Activated T-cell treated with anti-CD3 and anti-CD28 coated beads for 1 hour (primary cell): ENCODE measurements around the gene MARCHF6.
"Not testable (repeated sequence)": the region's sequence is repeated elsewhere in the genome, so short reads cannot be mapped to it uniquely, and the experiment has no call there.

Experiments
- DNase-seq: peaks from one replicate; pipeline ENCODE4 v3.0.0-alpha.2; 2020; ENCODE audit warnings: low read depth

Gene MARCHF6

GRCh38 chr5:10324518-10325370 lies 28.8 kb upstream of the MARCHF6 start:
- no peak for DNase-seq

DNA sequence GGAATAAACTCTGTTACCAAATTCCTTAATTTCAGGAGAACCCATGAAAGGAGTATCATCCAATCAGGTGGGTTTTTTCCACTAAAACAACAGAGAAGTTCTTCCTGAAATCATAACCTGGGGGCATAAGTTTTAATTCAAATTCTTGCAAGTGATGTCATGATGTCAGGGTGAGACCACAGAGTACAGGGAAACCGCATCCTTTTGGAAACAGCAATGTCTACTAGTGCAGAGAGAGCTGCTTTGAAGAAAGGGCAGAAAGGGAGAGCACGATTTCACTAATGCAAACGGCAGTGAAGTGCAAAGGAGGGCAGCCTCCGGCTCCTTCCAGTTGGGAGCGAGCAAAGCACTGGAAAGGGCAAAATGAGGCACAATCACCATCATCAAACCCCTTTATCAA lies 25.2 kb upstream of the MARCHF6 start:
- no peak for DNase-seq

DNA sequence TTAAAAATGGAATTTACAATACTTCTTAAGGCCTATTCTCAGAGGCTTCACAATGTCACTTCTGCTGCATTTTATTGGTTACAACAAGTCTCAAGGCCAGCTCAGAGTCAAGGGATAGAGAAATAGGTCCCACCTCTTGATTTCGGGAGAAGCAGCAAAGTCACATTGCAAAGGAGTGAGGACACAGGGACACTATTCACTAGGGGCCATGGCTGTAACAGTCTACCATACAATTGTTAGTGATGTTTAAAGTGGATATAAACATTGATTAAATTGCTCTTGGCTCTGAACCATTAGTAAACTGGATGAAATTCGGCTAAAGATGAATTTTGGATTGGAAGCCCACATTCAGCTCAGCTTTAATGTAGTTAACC lies 24.1 kb upstream of the MARCHF6 start:
- DNase-seq: no peak

- DNase-seq: no peak
These were observed 23.5 kb upstream of the MARCHF6 start for GRCh38 chr5:10329820-10330481.

DNA sequence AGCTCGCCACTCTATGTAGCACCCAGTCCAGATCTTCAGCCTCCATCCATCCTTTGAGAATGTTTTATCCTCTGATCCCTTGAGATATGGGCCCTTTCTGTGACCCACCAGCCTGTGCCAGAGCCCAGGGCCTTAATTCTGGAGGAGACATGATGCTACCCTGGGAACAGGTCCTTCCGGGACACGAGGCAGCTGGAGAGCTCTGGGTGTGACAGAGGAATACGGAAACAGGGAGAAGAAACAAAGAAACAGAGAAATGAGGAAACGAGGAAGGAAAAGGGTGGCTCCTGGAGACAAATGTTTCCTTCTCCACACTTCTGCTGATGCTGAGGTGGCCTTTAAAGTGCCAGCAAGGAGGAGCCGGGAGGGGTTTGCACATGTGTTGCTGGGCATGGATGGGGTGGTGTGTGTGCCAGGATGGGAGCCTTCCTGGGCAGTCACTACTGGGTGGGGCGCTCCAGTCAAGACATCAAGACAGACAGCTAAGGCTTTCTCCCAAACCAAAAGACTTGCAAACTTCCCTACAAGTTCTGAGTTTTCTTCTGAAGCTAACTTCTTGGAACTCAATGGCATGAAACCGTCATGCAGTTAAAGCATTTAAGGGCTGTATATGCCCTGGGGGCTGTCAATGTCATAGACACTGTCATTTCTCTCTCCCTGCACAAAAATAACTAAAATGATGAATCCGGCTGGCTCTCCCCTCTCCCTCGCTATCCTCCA lies 22.8 kb upstream of the MARCHF6 start:
- no peak for DNase-seq

DNA sequence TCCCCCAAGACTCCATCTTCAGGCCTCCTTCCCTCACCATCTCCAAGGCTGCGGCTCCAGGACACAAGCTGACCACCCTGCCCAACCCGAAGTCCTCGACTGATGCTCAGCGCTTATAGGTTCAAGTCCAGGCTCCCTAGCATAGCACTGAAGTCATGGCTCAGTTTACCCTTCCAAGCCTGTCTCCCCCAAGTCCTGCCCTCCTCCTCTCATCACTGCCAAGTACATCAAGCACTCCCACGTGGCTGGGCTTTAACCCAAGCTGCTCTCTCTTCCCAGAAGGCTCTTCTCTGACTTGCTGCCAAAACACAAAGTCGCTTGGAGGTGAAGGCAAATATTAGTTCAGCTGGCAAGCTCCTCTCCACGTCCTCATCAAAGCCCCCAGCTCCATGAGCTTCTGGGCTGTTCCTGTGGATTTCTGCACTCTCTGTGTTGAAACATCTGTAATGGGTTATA lies 22.1 kb upstream of the MARCHF6 start:
- DNase-seq: no peak

- DNase-seq: no peak
These were observed 21.2 kb upstream of the MARCHF6 start for GRCh38 chr5:10332301-10332700.

- no peak for DNase-seq
These were observed 20.1 kb upstream of the MARCHF6 start for GRCh38 chr5:10333154-10334006.

DNA sequence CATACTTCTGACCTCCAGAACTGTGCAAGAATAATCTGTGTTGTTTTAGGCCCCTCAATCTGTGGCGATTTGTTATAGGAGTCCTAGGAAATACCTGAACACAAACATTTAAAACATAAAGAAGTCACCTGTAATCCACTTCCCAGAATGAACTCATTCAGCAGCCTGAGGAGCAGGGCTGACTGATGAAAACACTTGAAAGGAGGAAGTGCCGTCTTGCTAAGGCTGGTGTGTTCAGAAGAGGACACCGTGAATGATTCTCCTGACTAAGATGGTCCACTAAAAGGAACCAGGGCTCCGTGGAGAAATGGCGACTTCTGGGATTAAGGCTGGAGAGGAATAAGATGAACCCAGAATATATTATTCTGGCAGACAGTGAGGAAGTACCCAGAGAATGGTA lies 18.7 kb upstream of the MARCHF6 start:
- DNase-seq: no peak

GRCh38 chr5:10335711-10336470 lies 17.6 kb upstream of the MARCHF6 start:
- DNase-seq: no peak

DNA sequence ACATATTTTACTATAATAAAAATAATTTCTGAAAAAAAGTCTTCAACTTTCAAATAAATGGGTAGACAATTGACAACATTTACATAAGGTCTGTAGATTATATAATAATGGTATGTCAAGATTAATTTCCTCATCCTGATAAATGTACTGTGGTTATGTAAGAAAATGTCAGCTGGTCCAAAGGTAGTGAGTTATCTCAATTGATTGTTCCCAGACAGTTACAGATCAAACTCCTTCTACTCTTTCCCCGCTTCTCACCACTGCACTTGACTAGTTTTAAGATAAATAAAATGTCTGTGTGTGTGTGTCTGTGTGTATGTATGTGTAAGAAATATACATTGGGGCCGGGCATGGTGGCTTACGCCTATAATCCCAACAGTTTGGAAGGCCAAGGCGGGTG lies 16.4 kb upstream of the MARCHF6 start:
- no peak for DNase-seq

- DNase-seq: no peak
These were observed 15.5 kb upstream of the MARCHF6 start for GRCh38 chr5:10337986-10338385.

DNA sequence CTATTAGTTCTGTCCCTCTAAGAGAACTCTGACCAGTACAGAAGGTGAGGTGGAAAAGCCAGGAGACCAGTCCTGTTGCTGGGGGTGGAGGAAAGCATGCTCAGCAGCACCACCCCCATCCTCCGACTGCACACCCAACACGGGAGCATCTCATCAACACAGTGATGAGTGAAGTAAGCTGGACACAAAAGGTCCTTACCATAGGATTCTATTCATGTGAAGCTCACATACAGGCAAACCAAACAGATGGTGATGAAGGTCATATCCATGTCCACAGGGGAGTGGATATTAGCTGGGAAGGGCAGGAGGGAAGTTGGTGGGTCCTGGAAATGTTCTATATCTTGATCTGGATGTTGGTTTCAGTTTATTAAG lies 14.8 kb upstream of the MARCHF6 start:
- DNase-seq: no peak

DNA sequence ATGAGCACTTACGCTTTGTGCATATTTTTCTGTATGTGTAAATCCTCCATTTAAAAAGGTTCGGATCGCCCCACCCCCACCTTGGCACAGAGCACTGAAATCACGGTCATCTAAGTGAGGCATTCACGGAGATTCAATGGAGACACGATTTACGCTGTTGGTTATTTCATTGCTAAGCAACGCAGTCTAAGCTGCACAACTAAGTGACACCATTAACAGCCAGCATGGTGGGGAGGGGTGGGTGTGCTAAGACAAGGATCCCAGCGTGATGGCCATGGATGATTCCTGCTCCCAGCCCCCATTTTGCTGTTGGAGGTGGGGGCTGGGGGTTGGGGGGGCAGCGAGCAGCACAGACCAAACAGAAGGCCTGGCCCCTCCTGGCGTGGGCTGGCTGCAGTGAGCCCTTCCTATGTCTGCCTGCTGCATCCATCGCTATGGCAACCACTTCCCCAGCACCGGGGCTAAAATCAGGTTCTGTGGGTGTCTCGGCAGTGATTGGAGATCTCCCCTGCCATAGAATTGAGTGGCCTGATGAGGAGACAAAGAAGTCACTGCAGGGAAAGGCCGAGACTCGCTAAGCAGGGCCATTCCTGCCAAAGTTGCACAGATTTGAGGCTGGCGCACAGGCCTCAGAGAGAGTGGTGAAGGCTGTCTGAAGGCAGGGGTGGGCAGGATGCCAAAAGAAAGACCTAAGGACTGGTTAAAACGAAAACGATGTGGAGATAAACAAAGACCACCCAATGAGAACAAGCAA lies 14.3 kb upstream of the MARCHF6 start:
- no peak for DNase-seq

GRCh38 chr5:10339958-10340357 lies 13.5 kb upstream of the MARCHF6 start:
- DNase-seq: no peak

- no peak for DNase-seq
These were observed 10.0 kb upstream of the MARCHF6 start for GRCh38 chr5:10343486-10343885.

DNA sequence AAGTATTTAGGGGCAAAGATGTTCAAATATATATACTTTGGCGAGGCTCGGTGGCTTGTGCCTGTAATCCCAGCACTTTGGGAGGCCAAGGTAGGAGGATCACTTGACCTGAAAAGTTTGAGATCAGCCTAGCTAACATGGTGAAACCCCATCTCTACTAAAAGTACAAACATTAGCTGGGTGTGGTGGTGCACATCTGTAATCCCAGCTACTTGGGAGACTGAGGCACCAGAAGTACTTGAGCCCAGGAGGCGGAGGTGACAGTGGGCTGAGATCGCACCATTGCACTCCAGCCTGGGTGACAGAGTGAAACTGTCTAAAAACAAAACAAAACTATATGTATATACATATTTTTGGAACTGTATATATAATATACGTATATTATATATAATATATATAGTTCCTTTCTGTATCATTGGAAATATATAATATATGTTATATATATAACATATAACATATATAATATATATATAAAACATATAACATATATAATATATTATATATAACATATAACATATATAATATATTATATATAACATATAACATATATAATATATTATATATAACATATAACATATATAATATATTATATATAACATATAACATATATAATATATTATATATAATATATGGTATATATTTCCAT lies 8.9 kb upstream of the MARCHF6 start:
- DNase-seq: not testable (repeated sequence)

DNA sequence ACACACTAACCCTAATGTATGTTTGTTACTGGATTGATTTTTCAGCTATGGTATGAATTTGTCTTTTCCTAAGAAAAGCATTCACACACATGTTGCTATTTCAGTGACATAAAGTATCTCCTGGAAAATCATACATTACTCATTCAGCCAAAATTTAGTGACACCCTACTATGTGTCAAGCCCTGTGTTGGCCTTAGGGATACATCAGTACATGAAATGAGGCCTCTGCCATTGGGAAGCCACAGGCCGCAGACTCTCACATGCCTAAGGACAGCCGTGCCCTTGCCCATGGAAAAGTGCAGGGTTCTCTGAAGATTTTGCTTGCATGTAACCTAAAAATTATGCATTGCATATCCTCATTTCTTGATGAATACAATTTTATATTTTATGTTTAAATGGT lies 5.2 kb upstream of the MARCHF6 start:
- no peak for DNase-seq

GRCh38 chr5:10351199-10351905 lies 2.1 kb upstream of the MARCHF6 start:
- DNase-seq: no peak
